Upper lobe of left lung (tissue), 6 donors: ENCODE results near the gene MLLT6. TPM values are rescaled to one million over a fixed set of nuclear protein-coding genes. Genes with fewer than 3 reads are reported as not detected.

Source experiments
- ATAC-seq, 2 donors: fragments of 200-7000 bp; cut with Tn5 transposase; one replicate each; pipeline ENCODE4 v1.9.1; 2022; ENCODE audit warnings: mild to moderate bottlenecking in 2 of 2, moderate library complexity in 2 of 2; ENCODE audit not compliant: low FRiP score in 2 of 2
- DNase-seq, 2 donors: peaks; one replicate each; pipeline ENCODE4 v3.0.0-alpha.2; 2019 to 2020
- H3K27ac ChIP-seq, 4 donors: fragments of 200-600 bp; sonication (generic); one replicate each; pipeline ENCODE4 v1.5.1; 2016 to 2019
- H3K27me3 ChIP-seq, 4 donors: fragments of 200-600 bp; sonication (generic); one replicate each; pipeline ENCODE4 v1.5.1; 2017 to 2019
- H3K36me3 ChIP-seq, 4 donors: fragments of 200-600 bp; sonication (generic); one replicate each; pipeline ENCODE4 v1.5.1; 2016 to 2019
- H3K4me1 ChIP-seq, 4 donors: fragments of 200-600 bp; sonication (generic); one replicate each; pipeline ENCODE4 v1.5.1; 2018 to 2019
- H3K4me3 ChIP-seq, 4 donors: fragments of 200-600 bp; sonication (generic); one replicate each; pipeline ENCODE4 v1.5.1; 2017 to 2019; ENCODE audit warnings: mild to moderate bottlenecking in 2 of 4, moderate library complexity in 1 of 4
- H3K9me3 ChIP-seq, 4 donors: fragments of 200-600 bp; sonication (generic); one replicate each; pipeline ENCODE4 v1.5.1; 2018 to 2019
- EP300 ChIP-seq, 4 donors: sonication (generic); formaldehyde crosslinking; IDR thresholded peaks; one replicate each; pipeline ENCODE4 v1.5.1; 2017; ENCODE audit warnings: antibody characterized with exemption in 4 of 4, control low read depth in 2 of 4
- POLR2A ChIP-seq, 4 donors: fragments of 450-650 bp; IDR thresholded peaks; one replicate each; pipeline ENCODE4 v1.5.1; 2016 to 2017; ENCODE audit warnings: antibody characterized with exemption in 4 of 4, mild to moderate bottlenecking in 2 of 4
- POLR2AphosphoS5 ChIP-seq, 2 donors: sonication (generic); formaldehyde crosslinking; IDR thresholded peaks; one replicate each; pipeline ENCODE4 v1.5.1; 2017; ENCODE audit warnings: antibody characterized with exemption in 2 of 2
- WGBS, 2 donors: methylation state at CpG; one replicate each; pipeline ENCODE4 v1.1.5; 2017 to 2018; 5-methylcytosine and 5-hydroxymethylcytosine counted together
- total RNA-seq, 6 donors: library from RNA; depleted of rRNA in 4 of 6; stranded (reverse); fragments of >200 nt in 4 of 6; gene quantifications; one replicate each; pipeline versions ENCODE4 v1.1.0 to v1.2.1, GENCODE V29; 2016 to 2021
- TF ChIP-seq, protein P1 (sequence below), 6 experiments: fragments of 450-650 bp in 4 of 6; fragments of 200-600 bp in 2 of 6; sonication (generic) in 2 of 6; IDR thresholded peaks; one replicate each; pipeline ENCODE4 v1.5.1; 2016 to 2019; ENCODE audit warnings: antibody characterized with exemption in 6 of 6
- donor health status: DM: no; HTN: no; CAD: no; lungs with moderate emphysema.
- donor health status: DM: no; HTN: yes; CAD: no; lungs with severe emphysema.

The MLLT6 gene
- total RNA-seq, 6 donors from 2014 or later: 69.2 to 305 (median 122) TPM

DNA sequence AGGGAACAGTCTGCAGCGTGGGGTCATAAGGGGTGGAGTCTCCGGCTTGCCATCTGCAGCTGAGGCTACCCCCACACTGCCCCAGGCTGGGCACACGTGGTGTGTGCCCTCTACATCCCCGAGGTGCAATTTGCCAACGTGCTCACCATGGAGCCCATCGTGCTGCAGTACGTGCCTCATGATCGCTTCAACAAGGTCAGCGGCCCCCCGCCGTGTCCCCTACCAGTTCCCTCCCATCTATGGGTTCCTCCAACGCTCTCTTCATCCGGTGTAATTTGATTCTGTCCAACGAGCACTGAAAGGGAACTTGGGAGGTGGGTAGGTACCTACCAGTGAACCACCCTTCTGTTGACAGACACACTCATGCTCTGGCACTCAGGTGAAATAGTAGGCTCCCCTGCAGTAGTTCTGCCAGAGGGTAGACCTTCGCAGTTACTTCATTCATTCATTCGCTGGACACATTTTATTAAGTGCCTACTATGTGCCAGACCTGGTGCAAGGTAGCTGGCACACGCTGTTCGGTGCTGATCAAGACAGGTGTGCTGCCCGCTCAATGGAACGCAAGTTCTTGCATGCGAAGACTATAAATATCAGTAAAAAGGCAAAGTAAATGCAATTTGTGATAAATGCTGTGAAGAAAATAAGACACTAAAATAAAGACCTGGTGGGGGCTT is 2.7 kb downstream of the MLLT6 start:
- no peaks in the 10 kb centered on the region for H3K9me3 ChIP-seq
- H3K4me1 ChIP-seq: peaks cover 19 to 55% (median 39%) of the 10 kb centered on the region in 4 donors
- peaks cover 0 to 3% (median 0%) of the 10 kb centered on the region in 4 donors for H3K27me3 ChIP-seq
- no peak for ATAC-seq
- WGBS, 2 donors: 75 to 80% methylated on average over 17 to 21 of the region's 21 CpGs
- H3K4me3 ChIP-seq: no peak overlapping the region
- TF ChIP-seq, protein P1, sequence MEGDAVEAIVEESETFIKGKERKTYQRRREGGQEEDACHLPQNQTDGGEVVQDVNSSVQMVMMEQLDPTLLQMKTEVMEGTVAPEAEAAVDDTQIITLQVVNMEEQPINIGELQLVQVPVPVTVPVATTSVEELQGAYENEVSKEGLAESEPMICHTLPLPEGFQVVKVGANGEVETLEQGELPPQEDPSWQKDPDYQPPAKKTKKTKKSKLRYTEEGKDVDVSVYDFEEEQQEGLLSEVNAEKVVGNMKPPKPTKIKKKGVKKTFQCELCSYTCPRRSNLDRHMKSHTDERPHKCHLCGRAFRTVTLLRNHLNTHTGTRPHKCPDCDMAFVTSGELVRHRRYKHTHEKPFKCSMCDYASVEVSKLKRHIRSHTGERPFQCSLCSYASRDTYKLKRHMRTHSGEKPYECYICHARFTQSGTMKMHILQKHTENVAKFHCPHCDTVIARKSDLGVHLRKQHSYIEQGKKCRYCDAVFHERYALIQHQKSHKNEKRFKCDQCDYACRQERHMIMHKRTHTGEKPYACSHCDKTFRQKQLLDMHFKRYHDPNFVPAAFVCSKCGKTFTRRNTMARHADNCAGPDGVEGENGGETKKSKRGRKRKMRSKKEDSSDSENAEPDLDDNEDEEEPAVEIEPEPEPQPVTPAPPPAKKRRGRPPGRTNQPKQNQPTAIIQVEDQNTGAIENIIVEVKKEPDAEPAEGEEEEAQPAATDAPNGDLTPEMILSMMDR (IDR thresholded peaks at IDR 0.05): no peak
- no peak for TF ChIP-seq EP300 (IDR thresholded peaks at IDR 0.05)
- no peak for TF ChIP-seq POLR2A (IDR thresholded peaks at IDR 0.05)
- TF ChIP-seq POLR2AphosphoS5 (IDR thresholded peaks at IDR 0.05): no peak
- DNase-seq: no peak
- peaks cover 7 to 47% (median 27%) of the 10 kb centered on the region in 4 donors for H3K36me3 ChIP-seq
- peak overlapping the region in 1 of 4 donors; percentile 94 for H3K27ac ChIP-seq

DNA sequence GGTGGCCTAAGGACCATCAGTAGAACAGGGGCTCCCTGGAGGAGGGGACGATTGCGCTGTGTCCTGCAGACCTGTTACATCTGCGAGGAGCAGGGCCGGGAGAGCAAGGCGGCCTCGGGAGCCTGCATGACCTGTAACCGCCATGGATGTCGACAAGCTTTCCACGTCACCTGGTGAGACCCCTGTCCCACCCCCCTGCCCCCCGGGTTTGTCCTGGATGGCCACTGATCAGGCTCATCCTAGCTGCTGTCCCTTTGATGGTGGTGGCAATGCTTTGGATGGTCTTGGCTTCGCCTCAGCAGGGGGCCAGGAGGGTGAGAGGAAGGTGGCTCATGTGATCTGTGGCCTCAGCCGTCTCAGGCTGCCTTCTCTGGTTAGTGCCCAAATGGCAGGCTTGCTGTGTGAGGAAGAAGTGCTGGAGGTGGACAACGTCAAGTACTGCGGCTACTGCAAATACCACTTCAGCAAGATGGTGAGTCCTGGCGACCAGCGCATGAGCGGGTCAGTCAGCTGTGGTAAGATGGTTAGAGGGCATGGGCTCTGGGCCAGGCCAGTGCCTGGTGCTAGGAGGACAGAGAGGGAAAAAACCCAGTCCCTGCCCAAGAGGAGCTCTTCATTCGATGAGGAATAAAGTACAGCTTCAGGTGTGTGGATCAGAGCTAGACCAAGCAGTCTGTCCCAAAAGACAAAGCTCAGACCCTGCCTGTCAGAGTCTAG is 4.2 kb downstream of the MLLT6 start:
- H3K36me3 ChIP-seq: peaks cover 13 to 61% (median 40%) of the 10 kb centered on the region in 4 donors
- H3K9me3 ChIP-seq: no peaks in the 10 kb centered on the region
- WGBS, 2 donors: 89 to 91% methylated on average over 17 to 18 of the region's 18 CpGs
- no peak overlapping the region for H3K4me3 ChIP-seq
- H3K27me3 ChIP-seq: peaks cover 0 to 3% (median 0%) of the 10 kb centered on the region in 4 donors
- H3K4me1 ChIP-seq: peaks cover 12 to 40% (median 29%) of the 10 kb centered on the region in 4 donors
- ATAC-seq: no peak
- DNase-seq: no peak
- peak overlapping the region in 1 of 4 donors; percentile 25 for H3K27ac ChIP-seq
- TF ChIP-seq, protein P1 (IDR thresholded peaks at IDR 0.05): no peak
- TF ChIP-seq POLR2AphosphoS5 (IDR thresholded peaks at IDR 0.05): no peak
- no peak for TF ChIP-seq EP300 (IDR thresholded peaks at IDR 0.05)
- TF ChIP-seq POLR2A (IDR thresholded peaks at IDR 0.05): no peak

DNA sequence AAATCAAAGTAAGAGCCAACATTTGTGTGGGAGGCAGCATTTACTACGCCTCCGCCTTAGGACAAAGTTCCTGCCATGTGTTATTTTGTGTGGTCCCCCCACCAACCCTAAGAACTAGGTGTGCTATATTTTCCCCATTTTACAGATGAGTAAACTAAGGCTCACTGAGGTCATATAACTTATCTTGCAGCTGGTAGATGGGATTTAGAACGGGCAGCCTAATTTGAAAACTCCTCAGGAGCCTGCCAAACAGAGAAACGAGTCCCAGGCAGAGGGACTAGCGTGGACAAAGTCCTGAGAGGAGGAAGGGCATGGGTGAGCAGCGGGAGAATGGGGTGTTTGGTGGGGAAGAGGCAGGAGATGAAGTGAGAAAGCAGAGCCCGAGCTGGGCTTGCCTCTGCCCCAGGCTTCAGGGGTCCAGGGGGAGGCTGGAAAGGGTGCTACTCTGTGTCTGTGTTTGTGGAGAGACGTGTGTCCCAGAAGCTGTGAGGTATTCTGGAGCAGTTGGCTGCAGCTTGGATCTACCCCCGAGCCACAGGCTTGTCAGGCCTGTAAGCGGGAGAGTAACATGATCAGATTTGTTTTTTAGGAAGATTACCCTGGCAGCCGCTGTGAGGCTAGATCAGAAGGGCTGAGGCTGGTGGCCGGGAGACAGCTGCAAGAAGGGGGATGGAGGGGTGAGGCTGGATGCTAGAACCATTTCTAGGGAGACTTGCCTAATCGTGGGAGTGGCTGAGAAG is 5.0 kb downstream of the MLLT6 start:
- Histone ChIP-seq H3K4me3 (no peak overlapping the region), H3K36me3 (peaks cover 13 to 69% (median 45%) of the 10 kb centered on the region in 4 donors), H3K27ac (peak overlapping the region in 2 of 4 donors; percentile 38 to 50), H3K9me3 (no peaks in the 10 kb centered on the region), H3K4me1 (peaks cover 12 to 39% (median 29%) of the 10 kb centered on the region in 4 donors), H3K27me3 (peaks cover 0 to 3% (median 0%) of the 10 kb centered on the region in 4 donors)
- ATAC-seq: no peak
- no peak for DNase-seq
- 79 to 80% methylated on average over 12 to 13 of the region's 13 CpGs for WGBS, 2 donors
- TF ChIP-seq POLR2A (IDR thresholded peaks at IDR 0.05) (no peak), POLR2AphosphoS5 (IDR thresholded peaks at IDR 0.05) (no peak), EP300 (IDR thresholded peaks at IDR 0.05) (no peak)
- TF ChIP-seq, protein P1 (IDR thresholded peaks at IDR 0.05): no peak

DNA sequence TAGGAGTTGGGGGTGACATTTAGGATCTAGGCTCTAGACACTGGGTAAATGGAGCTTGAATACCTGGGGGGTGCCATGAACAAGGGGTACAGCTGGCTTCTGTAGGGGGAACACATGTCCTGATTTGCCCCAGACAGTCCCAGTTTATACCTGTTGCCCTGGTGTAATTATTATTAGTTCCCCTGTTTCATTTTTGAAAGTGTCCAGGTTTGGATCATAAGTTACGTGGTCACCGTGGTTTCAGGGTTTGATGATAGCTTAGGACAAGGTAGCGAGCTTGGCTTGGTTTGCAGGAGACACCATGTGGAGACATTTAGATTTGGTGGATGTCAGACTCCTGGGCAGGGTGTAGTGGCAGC is 5.5 kb downstream of the MLLT6 start:
- DNase-seq: no peak
- Histone ChIP-seq H3K4me3 (no peak overlapping the region), H3K27me3 (peaks cover 0 to 3% (median 0%) of the 10 kb centered on the region in 4 donors), H3K27ac (peak overlapping the region in 1 of 4 donors; percentile 38), H3K36me3 (peaks cover 13 to 74% (median 48%) of the 10 kb centered on the region in 4 donors), H3K4me1 (peaks cover 12 to 39% (median 29%) of the 10 kb centered on the region in 4 donors), H3K9me3 (no peaks in the 10 kb centered on the region)
- WGBS, 2 donors: 80 to 94% methylated on average over 1 to 3 of the region's 3 CpGs
- TF ChIP-seq POLR2A (IDR thresholded peaks at IDR 0.05) (no peak), POLR2AphosphoS5 (IDR thresholded peaks at IDR 0.05) (no peak)
- TF ChIP-seq, protein P1 (IDR thresholded peaks at IDR 0.05): no peak
- ATAC-seq: no peak
